Stimulated activated CD8-positive, alpha-beta memory T cell treated with anti-CD3 and anti-CD28 coated beads, Interleukin-12 subunit alpha, Interleukin-12 subunit beta, amount 100 ng/mL, for 24 hours (primary cell): ENCODE data around the gene MROH8.
A peak's percentile ranks its signal among the peaks of the same experiment; 100 is the strongest.

Experiments used
- DNase-seq: peaks from one replicate; pipeline ENCODE4 v3.0.0-alpha.2; 2020; ENCODE audit errors: extremely low read depth

MROH8 gene

GRCh38 chr20:37178839-37179682, at the start of gene MROH8, which contains the start of gene RPN2:
Gene MROH8 (minus strand): TSS chr20:37179548.
Gene RPN2 (plus strand): TSS chr20:37179330. CDS start chr20:37179357, 27 bp downstream.
- DNase-seq, result peak; percentile 90

GRCh38 chr20:37228656-37229055, 49.3 kb upstream of the MROH8 start:
- no peak for DNase-seq

- no peak for DNase-seq
Observed at GRCh38 chr20:37228082-37228481, 48.7 kb upstream of the MROH8 start.

GRCh38 chr20:37226889-37227288, 47.5 kb upstream of the MROH8 start:
- DNase-seq, result no peak

- DNase-seq, result no peak
Observed at GRCh38 chr20:37225146-37225545, 45.8 kb upstream of the MROH8 start.

- no peak for DNase-seq
Observed at GRCh38 chr20:37223053-37223452, 43.7 kb upstream of the MROH8 start.

- DNase-seq, result no peak
Observed at GRCh38 chr20:37222086-37222485, 42.7 kb upstream of the MROH8 start.

- DNase-seq, result no peak
Observed at GRCh38 chr20:37220731-37221130, 41.4 kb upstream of the MROH8 start.

- DNase-seq, result no peak
Observed at GRCh38 chr20:37219751-37220668, 40.7 kb upstream of the MROH8 start.

- DNase-seq, result no peak
Observed at GRCh38 chr20:37218976-37219375, 39.6 kb upstream of the MROH8 start.

- no peak for DNase-seq
Observed at GRCh38 chr20:37218441-37218840, 39.1 kb upstream of the MROH8 start.

GRCh38 chr20:37209661-37210314, 30.4 kb upstream of the MROH8 start:
- no peak for DNase-seq

GRCh38 chr20:37209193-37209592, 29.8 kb upstream of the MROH8 start:
- DNase-seq, result no peak

- no peak for DNase-seq
Observed at GRCh38 chr20:37207171-37207570, 27.8 kb upstream of the MROH8 start.

GRCh38 chr20:37205794-37206193, 26.4 kb upstream of the MROH8 start:
- DNase-seq, result no peak

- DNase-seq, result no peak
Observed at GRCh38 chr20:37205130-37205529, 25.8 kb upstream of the MROH8 start.

- DNase-seq, result no peak
Observed at GRCh38 chr20:37204056-37204455, 24.7 kb upstream of the MROH8 start.

- no peak for DNase-seq
Observed at GRCh38 chr20:37202267-37202943, 23.1 kb upstream of the MROH8 start.

GRCh38 chr20:37201827-37202162, 22.4 kb upstream of the MROH8 start:
- no peak for DNase-seq

GRCh38 chr20:37200926-37201826, 21.8 kb upstream of the MROH8 start:
- no peak for DNase-seq

- DNase-seq, result no peak
Observed at GRCh38 chr20:37200376-37200775, 21.0 kb upstream of the MROH8 start.
